OCI-LY7 (cell line): Measurements from ENCODE around the gene SPR. TPM values are rescaled to one million over a fixed set of nuclear protein-coding genes. Genes with fewer than 3 reads are reported as not detected.

Experiments
- BruUV-seq: library from RNA; stranded (reverse); fragments of 400-500 nt; replicated peaks from 2 replicates; lab custom pipeline; 2021; lab: Mats Ljungman, UMichigan
- CTCF ChIA-PET: fragments of 300-600 bp; sonication (Branson Sonifier 250); formaldehyde crosslinking; loops from one replicate; lab custom pipeline; 2022; ENCODE audit warnings: antibody characterized with exemption; ENCODE audit not compliant: unreplicated experiment; lab: Charles Lee
- POLR2A ChIA-PET: fragments of 300-600 bp; sonication (Branson Sonifier 250); formaldehyde crosslinking; loops from one replicate; lab custom pipeline; 2022; ENCODE audit warnings: antibody characterized with exemption; lab: Charles Lee
- DNase-seq: peaks from one replicate; pipeline ENCODE4 v3.0.0-alpha.2; 2015; ENCODE audit warnings: low spot score
- H2AFZ ChIP-seq: fragments of 200-600 bp; sonication (generic), shearing (Covaris generic); 2 replicates; pipeline ENCODE4 v1.6.1; 2014; ENCODE audit warnings: mild to moderate bottlenecking, antibody characterized with exemption, low read length, moderate library complexity
- H3K27ac ChIP-seq: fragments of 200-600 bp; sonication (generic); 2 replicates; pipeline ENCODE4 v1.5.1; 2014; ENCODE audit warnings: mixed run types, low read depth, mild to moderate bottlenecking, moderate library complexity, low read length, inconsistent platforms; ENCODE audit not compliant: poor library complexity, severe bottlenecking
- H3K36me3 ChIP-seq: fragments of 200-600 bp; sonication (generic); 2 replicates; pipeline ENCODE4 v1.6.1; 2014; ENCODE audit warnings: mild to moderate bottlenecking, antibody characterized with exemption, low read length, moderate library complexity, mixed read lengths; ENCODE audit not compliant: insufficient read depth
- H3K4me1 ChIP-seq: fragments of 200-600 bp; sonication (generic); 2 replicates; pipeline ENCODE4 v1.5.1; 2014; ENCODE audit warnings: mild to moderate bottlenecking, low read length; ENCODE audit not compliant: insufficient read depth, poor library complexity, severe bottlenecking
- H3K4me2 ChIP-seq: fragments of 200-600 bp; sonication (generic); 2 replicates; pipeline ENCODE4 v1.6.1; 2014; ENCODE audit warnings: mild to moderate bottlenecking, low read length
- H3K4me3 ChIP-seq: fragments of 200-600 bp; sonication (generic); 2 replicates; pipeline ENCODE4 v1.5.1; 2014; ENCODE audit warnings: mild to moderate bottlenecking, low read depth, low read length; ENCODE audit not compliant: poor library complexity, severe bottlenecking
- H3K79me2 ChIP-seq: fragments of 200-600 bp; sonication (generic); 2 replicates; pipeline ENCODE4 v1.6.1; 2016; ENCODE audit warnings: low read depth, mild to moderate bottlenecking, low read length, moderate library complexity, mixed read lengths; ENCODE audit not compliant: insufficient read depth
- H3K9me2 ChIP-seq: fragments of 200-600 bp; sonication (generic); 2 replicates; pipeline ENCODE4 v1.6.1; 2016; ENCODE audit warnings: mild to moderate bottlenecking, low read length, mixed read lengths; ENCODE audit not compliant: insufficient read depth
- H3K9me3 ChIP-seq: fragments of 200-600 bp; sonication (generic); 2 replicates; pipeline ENCODE4 v1.6.1; 2014; ENCODE audit warnings: mild to moderate bottlenecking, mixed run types, low read length, mixed read lengths
- H4K20me1 ChIP-seq: fragments of 200-600 bp; sonication (generic); 2 replicates; pipeline ENCODE4 v1.6.1; 2014; ENCODE audit warnings: mild to moderate bottlenecking, antibody characterized with exemption, low read length, moderate library complexity, mixed read lengths; ENCODE audit not compliant: insufficient read depth
- EZH2phosphoT487 ChIP-seq: fragments of 200-600 bp; sonication (generic); IDR thresholded peaks from 2 replicates; pipeline ENCODE4 v1.6.1; 2018; ENCODE audit warnings: low read depth, borderline replicate concordance, mild to moderate bottlenecking, mixed run types, antibody characterized with exemption, low read length, moderate library complexity, mixed read lengths
- intact Hi-C: fragments of 100-400 bp; cut with micrococcal nuclease; formaldehyde crosslinking; loops from one replicate; pipeline ENCODE4 v1.10.0; 2022; ENCODE audit not compliant: unreplicated experiment
- total RNA-seq, 2 experiments: library from RNA; depleted of rRNA in 1 of 2; stranded (reverse); fragments of >200 nt in 1 of 2; shearing (Covaris generic) in 1 of 2; gene quantifications; 2 replicates each; pipeline ENCODE4 v1.2.3, GENCODE V29; 2014 to 2022
- TF ChIP-seq, protein P1 (sequence below): fragments of 200-600 bp; sonication (generic); conservative IDR thresholded peaks from 2 replicates; pipeline ENCODE4 v1.5.1; 2014; ENCODE audit warnings: mild to moderate bottlenecking, antibody characterized with exemption, low read length, moderate library complexity, mixed read lengths

SPR gene
- total RNA-seq, 2 experiments from 2014 or later = not detected

DNA sequence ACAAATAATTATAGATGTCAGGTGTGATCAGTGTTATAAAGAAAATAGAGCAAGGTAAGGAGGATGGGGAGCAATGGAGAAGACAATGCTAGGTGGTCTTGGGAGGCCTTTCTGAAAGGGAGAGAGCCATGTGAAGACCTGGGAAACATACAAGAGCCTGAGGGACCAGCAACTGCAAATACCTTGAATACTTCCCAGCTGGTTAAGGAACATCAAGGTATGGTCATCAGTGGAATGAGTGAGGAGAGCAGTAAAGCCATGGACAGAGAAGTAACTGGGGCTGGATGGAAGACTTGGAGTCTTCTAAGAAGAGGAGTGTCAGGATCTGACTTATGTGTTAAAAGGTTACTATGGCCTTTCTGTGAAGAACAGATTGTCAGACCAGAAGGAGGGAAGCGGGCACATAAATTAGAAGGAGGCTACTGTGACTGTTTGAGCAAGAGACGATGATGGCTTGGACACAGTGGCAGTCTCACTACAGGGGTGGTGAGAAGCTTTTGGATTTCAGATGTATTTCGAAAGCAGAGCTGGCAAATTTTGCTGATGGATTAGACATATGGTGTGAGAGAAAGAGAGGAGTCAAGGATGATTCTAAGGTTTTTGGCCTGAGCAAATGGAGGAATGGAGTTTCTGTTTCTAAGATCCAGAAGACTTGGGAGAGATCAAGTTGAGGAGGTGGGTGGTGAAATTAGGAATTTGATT lies 38.6 kb upstream of the SPR start:
- Histone ChIP-seq H3K9me3 (no peaks in the 10 kb centered on the region), H3K79me2 (no peaks in the 10 kb centered on the region), H3K4me3 (no peak overlapping the region), H3K4me1 (no peaks in the 10 kb centered on the region), H3K4me2 (no peak overlapping the region), H3K27ac (no peak overlapping the region), H4K20me1 (no peaks in the 10 kb centered on the region), H2AFZ (no peak overlapping the region), H3K36me3 (no peaks in the 10 kb centered on the region), H3K9me2 (no peaks in the 10 kb centered on the region)
- POLR2A ChIA-PET = no interaction called here
- intact Hi-C loops = no loop called here
- no TSS peak for BruUV-seq
- no peak for DNase-seq
- CTCF ChIA-PET = no interaction called here
- TF ChIP-seq, protein P1, sequence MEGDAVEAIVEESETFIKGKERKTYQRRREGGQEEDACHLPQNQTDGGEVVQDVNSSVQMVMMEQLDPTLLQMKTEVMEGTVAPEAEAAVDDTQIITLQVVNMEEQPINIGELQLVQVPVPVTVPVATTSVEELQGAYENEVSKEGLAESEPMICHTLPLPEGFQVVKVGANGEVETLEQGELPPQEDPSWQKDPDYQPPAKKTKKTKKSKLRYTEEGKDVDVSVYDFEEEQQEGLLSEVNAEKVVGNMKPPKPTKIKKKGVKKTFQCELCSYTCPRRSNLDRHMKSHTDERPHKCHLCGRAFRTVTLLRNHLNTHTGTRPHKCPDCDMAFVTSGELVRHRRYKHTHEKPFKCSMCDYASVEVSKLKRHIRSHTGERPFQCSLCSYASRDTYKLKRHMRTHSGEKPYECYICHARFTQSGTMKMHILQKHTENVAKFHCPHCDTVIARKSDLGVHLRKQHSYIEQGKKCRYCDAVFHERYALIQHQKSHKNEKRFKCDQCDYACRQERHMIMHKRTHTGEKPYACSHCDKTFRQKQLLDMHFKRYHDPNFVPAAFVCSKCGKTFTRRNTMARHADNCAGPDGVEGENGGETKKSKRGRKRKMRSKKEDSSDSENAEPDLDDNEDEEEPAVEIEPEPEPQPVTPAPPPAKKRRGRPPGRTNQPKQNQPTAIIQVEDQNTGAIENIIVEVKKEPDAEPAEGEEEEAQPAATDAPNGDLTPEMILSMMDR = no peak
- no peak for TF ChIP-seq EZH2phosphoT487

DNA sequence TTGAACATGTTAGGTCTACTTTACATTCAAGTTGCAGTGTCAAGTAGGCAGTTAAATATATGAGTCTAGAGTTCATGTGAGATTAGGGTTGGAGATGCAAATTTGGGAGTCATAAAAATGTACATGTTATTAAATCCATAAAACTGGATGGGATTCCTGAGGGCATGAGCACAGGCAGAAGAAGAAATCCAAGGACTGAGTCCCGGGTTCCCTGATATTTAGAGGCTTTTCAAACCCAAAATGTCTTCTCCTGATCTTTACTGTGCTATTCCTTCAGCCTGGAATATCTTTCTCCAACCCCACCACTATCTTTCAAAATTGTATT lies 38.1 kb upstream of the SPR start:
- Histone ChIP-seq H3K27ac (no peak overlapping the region), H2AFZ (no peak overlapping the region), H3K9me2 (no peaks in the 10 kb centered on the region), H3K79me2 (no peaks in the 10 kb centered on the region), H3K4me1 (no peaks in the 10 kb centered on the region), H4K20me1 (no peaks in the 10 kb centered on the region), H3K4me2 (no peak overlapping the region), H3K36me3 (no peaks in the 10 kb centered on the region), H3K9me3 (no peaks in the 10 kb centered on the region), H3K4me3 (no peak overlapping the region)
- intact Hi-C loops = no loop called here
- no peak for DNase-seq
- ChIA-PET CTCF (no interaction called here), POLR2A (no interaction called here)
- TF ChIP-seq, protein P1 = no peak
- no peak for TF ChIP-seq EZH2phosphoT487
- no TSS peak for BruUV-seq

DNA sequence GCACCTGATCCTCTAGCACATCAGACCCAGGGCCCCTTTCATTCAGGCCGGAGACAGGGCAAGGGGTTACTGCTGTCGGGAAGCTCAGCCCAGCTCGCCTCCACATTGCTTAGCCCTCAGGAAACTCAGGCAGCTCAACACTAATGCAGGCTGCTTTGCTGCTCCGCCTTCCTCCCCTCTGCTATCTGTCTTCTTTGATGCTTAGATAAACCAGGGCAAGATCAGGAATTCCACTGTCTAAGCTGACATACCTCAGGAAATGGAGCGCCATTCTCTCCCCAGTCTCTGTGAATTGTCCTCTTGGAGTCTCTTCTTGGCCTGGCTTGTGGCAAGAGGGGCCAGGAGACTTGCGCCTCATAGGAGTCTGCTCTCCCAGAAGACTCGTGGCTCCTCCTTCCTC lies 35.9 kb upstream of the SPR start:
- DNase-seq = no peak
- POLR2A ChIA-PET = interaction anchor here (0.7 to 1.4 kb wide), 2 partner anchors 13 to 107 kb away, joined by 3 read pairs; no protein-coding TSS in a partner anchor
- CTCF ChIA-PET = no interaction called here

More for the DNA sequence above, 35.9 kb upstream of the SPR start:
- H3K4me2 ChIP-seq = no peak overlapping the region
- intact Hi-C loops = no loop called here
- H3K4me1 ChIP-seq = no peaks in the 10 kb centered on the region
- no peak overlapping the region for H2AFZ ChIP-seq
- no TSS peak for BruUV-seq
- no peak overlapping the region for H3K27ac ChIP-seq
- TF ChIP-seq EZH2phosphoT487 = no peak
- TF ChIP-seq, protein P1 = no peak
- H3K9me3 ChIP-seq = no peaks in the 10 kb centered on the region
- H3K9me2 ChIP-seq = no peaks in the 10 kb centered on the region
- H4K20me1 ChIP-seq = no peaks in the 10 kb centered on the region
- no peaks in the 10 kb centered on the region for H3K79me2 ChIP-seq
- H3K4me3 ChIP-seq = no peak overlapping the region
- no peaks in the 10 kb centered on the region for H3K36me3 ChIP-seq
